Activated CD4-positive, CD25-positive, alpha-beta regulatory T cell treated with anti-CD3 and anti-CD28 coated beads, Interleukin-2, amount 50 U/mL, for 72 hours (primary cell): Measurements from ENCODE around the gene ADAMTSL4.
"Not testable (repeated sequence)": the region's sequence is repeated elsewhere in the genome, so short reads cannot be mapped to it uniquely, and the experiment has no call there.

Source experiments
- DNase-seq: peaks from one replicate; pipeline ENCODE4 v3.0.0; 2021

ADAMTSL4 gene

GRCh38 chr1:150567717-150568593, 18.7 kb downstream of the ADAMTSL4 start:
- DNase-seq: peak; percentile 62

GRCh38 chr1:150568594-150568966, 19.4 kb downstream of the ADAMTSL4 start:
- DNase-seq: no peak

GRCh38 chr1:150572918-150573647, 23.9 kb downstream of the ADAMTSL4 start:
- no peak for DNase-seq

GRCh38 chr1:150573648-150574071, 24.5 kb downstream of the ADAMTSL4 start:
- DNase-seq: not testable (repeated sequence)

- no peak for DNase-seq
Measured at GRCh38 chr1:150574260-150575071, 25.3 kb downstream of the ADAMTSL4 start.

GRCh38 chr1:150575072-150575489, 25.9 kb downstream of the ADAMTSL4 start:
- DNase-seq: no peak

- no peak for DNase-seq
Measured at GRCh38 chr1:150575518-150576366, 26.5 kb downstream of the ADAMTSL4 start.

- no peak for DNase-seq
Measured at GRCh38 chr1:150576367-150576711, 27.1 kb downstream of the ADAMTSL4 start.

- DNase-seq: no peak
Measured at GRCh38 chr1:150576794-150577556, 27.8 kb downstream of the ADAMTSL4 start.

GRCh38 chr1:150577557-150578271, 28.5 kb downstream of the ADAMTSL4 start:
- no peak for DNase-seq

- DNase-seq: peak; percentile 50
Measured at GRCh38 chr1:150578272-150579109, 29.3 kb downstream of the ADAMTSL4 start.

GRCh38 chr1:150579110-150579944, 30.1 kb downstream of the ADAMTSL4 start, which contains the start of gene MCL1:
Gene MCL1 (minus strand): TSS chr1:150579610. CDS start chr1:150579530, 80 bp downstream.
- DNase-seq: peak; percentile 83

GRCh38 chr1:150579945-150580642, 30.9 kb downstream of the ADAMTSL4 start:
- no peak for DNase-seq

GRCh38 chr1:150580966-150581365, 31.8 kb downstream of the ADAMTSL4 start:
- DNase-seq: not testable (repeated sequence)

GRCh38 chr1:150581437-150581836, 32.2 kb downstream of the ADAMTSL4 start:
- not testable (repeated sequence) for DNase-seq

GRCh38 chr1:150581962-150582361, 32.8 kb downstream of the ADAMTSL4 start:
- not testable (repeated sequence) for DNase-seq

- no peak for DNase-seq
Measured at GRCh38 chr1:150582371-150582770, 33.2 kb downstream of the ADAMTSL4 start.
